Measurements from ENCODE around the gene TBX2. TPM values are rescaled to one million over a fixed set of nuclear protein-coding genes. Genes with fewer than 3 reads are reported as not detected.
"Not testable (repeated sequence)": the region's sequence is repeated elsewhere in the genome, so short reads cannot be mapped to it uniquely, and the experiment has no call there.

The TBX2 gene
- polyA plus RNA-seq (2012; ENCODE audit: low read depth, missing spikeins), result 0.01 TPM

GRCh38 chr17:61399131-61400065 lies at the start of gene TBX2:
TBX2 (plus strand) TSS chr17:61399843; CDS start chr17:61400177, 334 bp downstream.
- no peak for TF ChIP-seq POLR2A (IDR thresholded peaks at IDR 0.05; ENCODE audit: low read depth, low read length)
- no peak for TF ChIP-seq SPI1 (IDR thresholded peaks at IDR 0.05; ENCODE audit: low read depth, low read length)
- no peak for TF ChIP-seq POLR2AphosphoS5 (IDR thresholded peaks at IDR 0.05; ENCODE audit: low read depth, low read length)
- TF ChIP-seq POU2F2 (IDR thresholded peaks at IDR 0.05; ENCODE audit: low read depth, low read length), result no peak
- no peak for TF ChIP-seq TAF1 (IDR thresholded peaks at IDR 0.05; ENCODE audit: low read depth, low read length)
- no peak for TF ChIP-seq PAX5 (IDR thresholded peaks at IDR 0.05; ENCODE audit: insufficient read depth, low read length, severe bottlenecking)
- FAIRE-seq, result no peak
- no peak for DNase-seq (ENCODE audit: insufficient read length, low spot score)

DNA sequence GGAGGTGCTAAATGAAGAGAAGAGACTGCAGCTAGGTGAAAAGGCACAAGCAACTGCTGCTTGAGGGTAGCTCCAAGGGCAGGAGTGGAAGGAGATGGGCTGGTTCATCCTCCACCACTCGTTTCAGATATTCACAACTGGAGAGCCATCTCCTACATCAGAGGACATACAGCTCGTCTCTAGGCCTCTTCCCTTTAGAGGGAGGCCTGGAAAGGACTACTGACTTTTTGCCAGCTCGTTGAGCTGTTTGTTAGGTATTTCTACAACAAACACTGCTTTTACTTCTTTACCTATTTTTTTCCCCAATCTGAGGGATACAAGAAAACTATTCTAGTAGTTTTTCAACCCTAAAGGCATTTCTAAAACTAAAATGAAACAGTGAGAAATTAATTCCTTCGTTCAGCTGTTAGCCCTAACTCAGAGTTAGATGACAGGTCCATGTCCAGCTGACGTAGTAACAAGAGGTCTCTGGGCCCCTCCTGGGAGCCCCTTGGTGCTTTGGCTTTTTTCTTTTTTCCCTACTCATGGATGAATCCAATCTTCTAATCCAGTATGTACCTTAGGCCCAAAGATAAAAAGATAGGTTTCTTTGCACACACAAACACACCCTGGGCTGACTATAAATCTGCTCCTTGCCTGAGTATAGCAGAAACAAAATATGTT lies 47.8 kb upstream of the TBX2 start:
- TF ChIP-seq POU2F2 (IDR thresholded peaks at IDR 0.05; ENCODE audit: low read depth, low read length) (no peak), TAF1 (IDR thresholded peaks at IDR 0.05; ENCODE audit: low read depth, low read length) (no peak)
- no peak for FAIRE-seq
- DNase-seq (ENCODE audit: insufficient read length, low spot score), result no peak

DNA sequence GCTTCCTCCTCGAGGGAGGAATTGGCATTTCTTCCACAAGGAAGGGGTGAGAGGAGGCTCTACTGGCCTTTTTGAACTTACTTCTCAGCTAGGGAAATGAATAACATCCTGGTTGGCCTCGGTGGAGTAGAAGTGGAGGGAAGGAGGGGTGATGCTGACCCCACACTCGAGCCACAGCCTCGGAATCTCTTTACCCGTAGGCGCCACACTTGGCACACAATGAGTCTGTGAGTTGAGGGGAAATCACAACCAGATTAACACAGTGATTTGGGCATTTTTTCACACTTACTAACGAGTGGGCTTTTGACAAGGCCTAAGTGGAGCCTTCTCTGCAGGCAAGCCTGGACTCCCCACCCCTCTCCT lies 47.3 kb upstream of the TBX2 start:
- TF ChIP-seq SPI1 (IDR thresholded peaks at IDR 0.05; ENCODE audit: low read depth, low read length), result no peak
- TF ChIP-seq TAF1 (IDR thresholded peaks at IDR 0.05; ENCODE audit: low read depth, low read length), result no peak
- TF ChIP-seq POU2F2 (IDR thresholded peaks at IDR 0.05; ENCODE audit: low read depth, low read length), result no peak
- no peak for TF ChIP-seq POLR2AphosphoS5 (IDR thresholded peaks at IDR 0.05; ENCODE audit: low read depth, low read length)
- no peak for TF ChIP-seq PAX5 (IDR thresholded peaks at IDR 0.05; ENCODE audit: insufficient read depth, low read length, severe bottlenecking)
- TF ChIP-seq POLR2A (IDR thresholded peaks at IDR 0.05; ENCODE audit: low read depth, low read length), result no peak
- DNase-seq (ENCODE audit: insufficient read length, low spot score), result no peak
- no peak for FAIRE-seq

DNA sequence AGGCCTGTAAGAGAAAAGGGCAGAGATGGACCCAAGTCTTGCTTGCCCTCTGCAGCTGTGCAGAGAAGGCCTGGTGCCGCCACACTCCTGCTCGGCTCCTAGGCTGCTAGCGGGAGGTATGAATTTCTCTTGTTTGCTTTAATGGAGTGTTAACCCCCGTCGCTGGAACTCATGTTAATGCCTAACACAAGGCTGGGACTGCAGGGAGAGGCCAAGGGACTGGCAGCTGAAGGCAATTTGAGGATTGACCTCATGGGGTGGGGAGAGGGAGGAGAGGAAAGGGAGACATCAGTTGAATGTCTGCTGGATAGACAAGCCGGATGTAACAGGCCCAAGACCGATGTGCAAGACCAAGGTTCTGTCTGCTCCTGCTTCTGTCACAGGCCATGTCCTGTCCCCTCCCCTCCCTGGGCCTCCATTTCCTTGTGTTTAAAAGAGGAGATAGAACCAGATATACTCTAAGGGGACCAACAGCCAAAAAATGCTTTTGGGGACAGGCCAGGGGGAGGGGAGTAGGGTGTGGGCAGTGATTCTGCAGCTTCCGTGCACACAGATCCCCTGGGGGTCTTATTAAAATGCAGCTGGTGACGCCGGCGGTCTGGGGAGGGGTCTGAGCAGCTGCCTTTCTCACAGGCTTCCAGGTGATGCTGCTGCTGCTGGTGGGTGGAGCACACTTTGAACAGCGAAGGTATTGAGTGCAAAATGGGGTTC lies 46.7 kb upstream of the TBX2 start:
- FAIRE-seq (no peak), DNase-seq (ENCODE audit: insufficient read length, low spot score) (no peak)
- TF ChIP-seq SPI1 (IDR thresholded peaks at IDR 0.05; ENCODE audit: low read depth, low read length) (no peak), TAF1 (IDR thresholded peaks at IDR 0.05; ENCODE audit: low read depth, low read length) (no peak), POLR2A (IDR thresholded peaks at IDR 0.05; ENCODE audit: low read depth, low read length) (no peak), PAX5 (IDR thresholded peaks at IDR 0.05; ENCODE audit: insufficient read depth, low read length, severe bottlenecking) (no peak), POLR2AphosphoS5 (IDR thresholded peaks at IDR 0.05; ENCODE audit: low read depth, low read length) (no peak), POU2F2 (IDR thresholded peaks at IDR 0.05; ENCODE audit: low read depth, low read length) (no peak)

DNA sequence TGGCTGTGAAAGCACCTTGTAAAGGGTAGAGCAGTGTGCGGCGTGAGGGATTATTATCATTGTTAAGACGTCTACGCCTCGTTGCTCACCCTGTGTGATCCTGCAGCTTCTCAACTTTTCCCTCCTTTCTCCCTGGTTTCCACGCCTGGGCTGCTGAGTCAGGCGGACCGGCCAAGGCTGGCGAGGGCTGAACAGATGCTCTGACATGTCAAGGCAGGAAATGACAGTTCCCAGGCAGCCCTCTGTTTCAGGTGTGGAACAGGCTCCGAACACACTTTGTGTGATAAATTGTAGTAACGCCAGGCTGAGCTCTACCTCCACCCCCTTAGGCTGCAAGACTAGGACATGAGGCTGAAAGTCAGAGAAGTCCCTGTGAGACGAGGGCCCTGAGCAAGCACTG lies 46.0 kb upstream of the TBX2 start:
- no peak for DNase-seq (ENCODE audit: insufficient read length, low spot score)
- TF ChIP-seq PAX5 (IDR thresholded peaks at IDR 0.05; ENCODE audit: insufficient read depth, low read length, severe bottlenecking) (no peak), SPI1 (IDR thresholded peaks at IDR 0.05; ENCODE audit: low read depth, low read length) (no peak), POLR2A (IDR thresholded peaks at IDR 0.05; ENCODE audit: low read depth, low read length) (no peak), POU2F2 (IDR thresholded peaks at IDR 0.05; ENCODE audit: low read depth, low read length) (no peak), TAF1 (IDR thresholded peaks at IDR 0.05; ENCODE audit: low read depth, low read length) (no peak), POLR2AphosphoS5 (IDR thresholded peaks at IDR 0.05; ENCODE audit: low read depth, low read length) (no peak)
- no peak for FAIRE-seq

GRCh38 chr17:61354895-61355874 lies 44.5 kb upstream of the TBX2 start:
- no peak for DNase-seq (ENCODE audit: insufficient read length, low spot score)
- no peak for FAIRE-seq
- TF ChIP-seq SPI1 (IDR thresholded peaks at IDR 0.05; ENCODE audit: low read depth, low read length), result no peak
- TF ChIP-seq POLR2A (IDR thresholded peaks at IDR 0.05; ENCODE audit: low read depth, low read length), result no peak
- TF ChIP-seq POU2F2 (IDR thresholded peaks at IDR 0.05; ENCODE audit: low read depth, low read length), result no peak
- no peak for TF ChIP-seq POLR2AphosphoS5 (IDR thresholded peaks at IDR 0.05; ENCODE audit: low read depth, low read length)
- TF ChIP-seq PAX5 (IDR thresholded peaks at IDR 0.05; ENCODE audit: insufficient read depth, low read length, severe bottlenecking), result no peak
- TF ChIP-seq TAF1 (IDR thresholded peaks at IDR 0.05; ENCODE audit: low read depth, low read length), result no peak

GRCh38 chr17:61357061-61357460 lies 42.6 kb upstream of the TBX2 start:
- FAIRE-seq, result not testable (repeated sequence)

GRCh38 chr17:61359513-61359912 lies 40.1 kb upstream of the TBX2 start:
- FAIRE-seq; DNase-seq (ENCODE audit: insufficient read length, low spot score): not testable (repeated sequence)

More at GRCh38 chr17:61357061-61357460, 42.6 kb upstream of the TBX2 start:
- DNase-seq (ENCODE audit: insufficient read length, low spot score), result not testable (repeated sequence)
